Adrenal gland (tissue), 5 donors: ENCODE data around the gene STEAP1B.

ENCODE experiments used
- POLR2A ChIP-seq, 2 donors: fragments of 450-650 bp; IDR thresholded peaks; one replicate each; pipeline ENCODE4 v1.6.1; 2017; ENCODE audit warnings: antibody characterized with exemption in 2 of 2, mild to moderate bottlenecking in 2 of 2, moderate library complexity in 1 of 2
- TF ChIP-seq, protein P1 (sequence below), 6 experiments: fragments of 450-650 bp in 4 of 6; fragments of 200-600 bp in 2 of 6; sonication (generic) in 1 of 6; IDR thresholded peaks; 1 replicate in 5 of 6; 2 replicates in 1 of 6; pipeline versions ENCODE4 v1.5.1 to v1.8.0; 2016 to 2021; ENCODE audit warnings: antibody characterized with exemption in 6 of 6, mild to moderate bottlenecking in 2 of 6, moderate library complexity in 1 of 6
- donor health status: DM: no; HTN: no; CAD: no.

DNA sequence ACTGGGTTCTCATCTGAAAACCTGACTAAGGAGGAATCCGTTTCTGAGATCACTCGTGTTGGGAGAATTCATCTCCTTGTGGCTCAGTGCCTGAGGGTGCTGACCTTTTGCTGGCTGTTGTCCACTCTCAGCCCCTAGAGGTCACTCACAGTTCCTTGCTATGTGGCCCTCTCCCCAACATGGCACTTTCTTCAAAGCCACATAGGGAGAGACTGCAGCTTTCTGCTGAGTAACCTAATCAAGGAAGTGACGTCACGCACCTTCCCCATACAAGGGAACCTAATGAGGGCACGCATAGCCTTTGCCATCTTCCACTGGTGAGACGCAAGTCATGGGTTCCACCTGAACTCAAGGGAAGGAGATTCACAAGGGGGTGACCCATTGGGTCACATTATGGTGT, 23.2 kb downstream of the STEAP1B start:
- TF ChIP-seq, protein P1, sequence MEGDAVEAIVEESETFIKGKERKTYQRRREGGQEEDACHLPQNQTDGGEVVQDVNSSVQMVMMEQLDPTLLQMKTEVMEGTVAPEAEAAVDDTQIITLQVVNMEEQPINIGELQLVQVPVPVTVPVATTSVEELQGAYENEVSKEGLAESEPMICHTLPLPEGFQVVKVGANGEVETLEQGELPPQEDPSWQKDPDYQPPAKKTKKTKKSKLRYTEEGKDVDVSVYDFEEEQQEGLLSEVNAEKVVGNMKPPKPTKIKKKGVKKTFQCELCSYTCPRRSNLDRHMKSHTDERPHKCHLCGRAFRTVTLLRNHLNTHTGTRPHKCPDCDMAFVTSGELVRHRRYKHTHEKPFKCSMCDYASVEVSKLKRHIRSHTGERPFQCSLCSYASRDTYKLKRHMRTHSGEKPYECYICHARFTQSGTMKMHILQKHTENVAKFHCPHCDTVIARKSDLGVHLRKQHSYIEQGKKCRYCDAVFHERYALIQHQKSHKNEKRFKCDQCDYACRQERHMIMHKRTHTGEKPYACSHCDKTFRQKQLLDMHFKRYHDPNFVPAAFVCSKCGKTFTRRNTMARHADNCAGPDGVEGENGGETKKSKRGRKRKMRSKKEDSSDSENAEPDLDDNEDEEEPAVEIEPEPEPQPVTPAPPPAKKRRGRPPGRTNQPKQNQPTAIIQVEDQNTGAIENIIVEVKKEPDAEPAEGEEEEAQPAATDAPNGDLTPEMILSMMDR (IDR thresholded peaks at IDR 0.05), result no peak
- no peak for TF ChIP-seq POLR2A (IDR thresholded peaks at IDR 0.05)
